ENCODE measurements around the gene WDR33. TPM values are rescaled to one million over a fixed set of nuclear protein-coding genes. Genes with fewer than 3 reads are reported as not detected.

Gene WDR33
- total RNA-seq, 2 experiments from 2014 or later = 71.4 to 74.6 TPM

DNA sequence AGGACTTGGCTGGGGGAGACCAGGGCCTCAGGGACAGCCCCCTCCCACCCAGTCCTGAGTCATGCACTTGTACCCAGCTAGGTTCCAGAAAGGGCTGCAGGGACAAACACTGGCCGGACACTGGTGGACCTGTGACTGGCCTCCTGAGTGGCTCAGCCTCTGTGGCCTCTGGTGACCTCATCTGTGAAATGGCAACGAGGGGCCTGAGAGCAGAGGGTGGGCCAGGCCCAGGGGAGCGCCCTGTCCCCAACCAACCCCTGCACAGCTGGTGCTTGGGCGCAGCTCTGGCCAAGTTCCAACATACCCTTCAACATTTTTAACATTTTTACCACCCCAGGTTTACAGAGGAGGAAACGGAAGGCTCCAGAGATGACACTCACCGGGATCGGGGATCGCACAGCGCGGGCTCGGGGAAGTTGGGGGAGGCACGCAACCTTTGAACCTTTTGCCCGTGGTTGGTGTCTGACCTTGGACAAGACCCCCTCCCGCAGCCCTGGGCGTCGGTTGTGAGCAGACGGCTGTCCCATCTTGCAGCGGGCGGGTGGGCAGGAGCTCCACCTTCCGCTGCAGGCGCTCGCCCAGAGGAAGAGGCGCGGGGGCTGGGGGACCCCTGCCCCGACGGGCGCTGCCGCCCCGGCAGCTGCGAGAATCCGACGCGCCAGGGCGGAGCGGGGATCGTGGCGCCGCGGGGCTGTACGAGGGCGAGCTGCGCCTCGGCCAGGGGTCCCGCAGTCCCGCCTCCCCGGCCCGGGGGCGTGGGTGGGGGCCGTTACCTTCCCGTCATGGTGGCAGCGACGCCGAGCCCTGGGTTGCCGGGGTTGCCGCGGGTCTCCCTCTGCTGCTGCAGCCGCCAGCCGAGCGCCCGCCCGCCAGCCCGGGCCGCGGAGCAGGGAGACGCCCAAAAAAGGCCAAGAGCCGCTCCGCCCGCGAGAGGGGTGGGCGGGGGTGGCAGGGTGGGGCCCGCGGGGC, 136.4 kb downstream of the WDR33 start:
- intact Hi-C loops (cut with micrococcal nuclease) = no loop called here
- H3K27me3 Mint-ChIP-seq = peaks cover 48% of the 10 kb centered on the region
- ATAC-seq = peak; percentile 63
- ChIA-PET POLR2A (interaction anchor here (1.1 kb wide), 1 partner anchor 29 kb away, joined by 3 read pairs; no protein-coding TSS in a partner anchor), CTCF (interaction anchor here (1.9 to 3.9 kb wide), 4 partner anchors 21 to 477 kb away, joined by 5 to 18 read pairs (median 8); no protein-coding TSS in a partner anchor)
- no peaks in the 10 kb centered on the region for H3K36me3 Mint-ChIP-seq (ENCODE audit: low read depth)
- no peak overlapping the region for H3K27ac Mint-ChIP-seq
- TF ChIP-seq, protein P1, sequence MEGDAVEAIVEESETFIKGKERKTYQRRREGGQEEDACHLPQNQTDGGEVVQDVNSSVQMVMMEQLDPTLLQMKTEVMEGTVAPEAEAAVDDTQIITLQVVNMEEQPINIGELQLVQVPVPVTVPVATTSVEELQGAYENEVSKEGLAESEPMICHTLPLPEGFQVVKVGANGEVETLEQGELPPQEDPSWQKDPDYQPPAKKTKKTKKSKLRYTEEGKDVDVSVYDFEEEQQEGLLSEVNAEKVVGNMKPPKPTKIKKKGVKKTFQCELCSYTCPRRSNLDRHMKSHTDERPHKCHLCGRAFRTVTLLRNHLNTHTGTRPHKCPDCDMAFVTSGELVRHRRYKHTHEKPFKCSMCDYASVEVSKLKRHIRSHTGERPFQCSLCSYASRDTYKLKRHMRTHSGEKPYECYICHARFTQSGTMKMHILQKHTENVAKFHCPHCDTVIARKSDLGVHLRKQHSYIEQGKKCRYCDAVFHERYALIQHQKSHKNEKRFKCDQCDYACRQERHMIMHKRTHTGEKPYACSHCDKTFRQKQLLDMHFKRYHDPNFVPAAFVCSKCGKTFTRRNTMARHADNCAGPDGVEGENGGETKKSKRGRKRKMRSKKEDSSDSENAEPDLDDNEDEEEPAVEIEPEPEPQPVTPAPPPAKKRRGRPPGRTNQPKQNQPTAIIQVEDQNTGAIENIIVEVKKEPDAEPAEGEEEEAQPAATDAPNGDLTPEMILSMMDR (IDR thresholded peaks at IDR 0.05) = no peak
- H3K4me1 Mint-ChIP-seq (ENCODE audit: low read depth) = peaks cover 6% of the 10 kb centered on the region
- DNase-seq = peak; percentile 37
- peak overlapping the region; percentile 57 for H3K4me3 Mint-ChIP-seq
- H3K9me3 Mint-ChIP-seq = no peaks in the 10 kb centered on the region

DNA sequence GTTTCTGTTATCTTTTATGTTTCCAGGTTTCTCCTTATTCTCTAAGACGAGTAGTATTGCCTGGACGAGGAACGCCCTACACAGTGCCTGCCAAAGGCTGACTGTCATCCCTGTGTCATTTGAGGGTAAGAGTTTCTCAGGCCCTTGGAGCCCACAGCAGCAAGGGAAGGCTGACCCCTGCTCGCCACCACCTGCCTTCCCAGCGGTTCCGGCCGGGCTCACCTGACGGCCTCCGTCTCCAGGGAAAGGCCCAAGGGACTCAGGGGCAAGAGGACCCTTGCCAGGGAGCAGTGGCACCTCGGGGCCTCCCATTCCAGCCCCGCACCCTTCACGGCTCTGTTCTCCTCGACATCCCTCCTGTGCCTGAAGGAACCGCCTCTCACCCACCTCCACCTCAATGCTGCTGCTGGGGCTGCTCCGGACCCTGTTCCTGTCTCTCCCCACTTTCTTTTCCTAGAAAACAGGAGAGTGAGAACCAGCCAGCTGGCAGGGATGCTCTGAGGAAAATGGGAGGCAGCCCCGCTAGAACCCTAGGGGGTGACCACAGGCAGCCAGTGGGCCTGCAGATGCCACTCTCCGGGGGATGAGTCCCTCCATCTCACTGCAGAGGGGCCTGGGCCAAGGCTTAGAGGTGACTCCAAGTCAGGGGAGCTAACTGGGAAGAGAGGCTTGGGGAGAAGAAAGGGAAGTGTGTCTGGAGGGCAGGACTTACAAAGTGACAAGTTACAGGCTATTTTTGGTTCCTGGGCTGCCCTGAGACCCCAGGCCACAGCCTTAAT, 137.5 kb downstream of the WDR33 start:
- Mint-ChIP-seq H3K36me3 (ENCODE audit: low read depth) (no peaks in the 10 kb centered on the region), H3K27me3 (peaks cover 54% of the 10 kb centered on the region), H3K4me1 (ENCODE audit: low read depth) (peaks cover 6% of the 10 kb centered on the region), H3K9me3 (no peaks in the 10 kb centered on the region), H3K27ac (no peak overlapping the region), H3K4me3 (no peak overlapping the region)
- TF ChIP-seq, protein P1 (IDR thresholded peaks at IDR 0.05) = no peak
- DNase-seq (no peak), ATAC-seq (no peak)
- intact Hi-C loops (cut with micrococcal nuclease) = no loop called here
- CTCF ChIA-PET = interaction anchor here (1.3 to 3.9 kb wide), 2 partner anchors 82 to 83 kb away, joined by 6 to 18 read pairs; no protein-coding TSS in a partner anchor
- POLR2A ChIA-PET = no interaction called here

DNA sequence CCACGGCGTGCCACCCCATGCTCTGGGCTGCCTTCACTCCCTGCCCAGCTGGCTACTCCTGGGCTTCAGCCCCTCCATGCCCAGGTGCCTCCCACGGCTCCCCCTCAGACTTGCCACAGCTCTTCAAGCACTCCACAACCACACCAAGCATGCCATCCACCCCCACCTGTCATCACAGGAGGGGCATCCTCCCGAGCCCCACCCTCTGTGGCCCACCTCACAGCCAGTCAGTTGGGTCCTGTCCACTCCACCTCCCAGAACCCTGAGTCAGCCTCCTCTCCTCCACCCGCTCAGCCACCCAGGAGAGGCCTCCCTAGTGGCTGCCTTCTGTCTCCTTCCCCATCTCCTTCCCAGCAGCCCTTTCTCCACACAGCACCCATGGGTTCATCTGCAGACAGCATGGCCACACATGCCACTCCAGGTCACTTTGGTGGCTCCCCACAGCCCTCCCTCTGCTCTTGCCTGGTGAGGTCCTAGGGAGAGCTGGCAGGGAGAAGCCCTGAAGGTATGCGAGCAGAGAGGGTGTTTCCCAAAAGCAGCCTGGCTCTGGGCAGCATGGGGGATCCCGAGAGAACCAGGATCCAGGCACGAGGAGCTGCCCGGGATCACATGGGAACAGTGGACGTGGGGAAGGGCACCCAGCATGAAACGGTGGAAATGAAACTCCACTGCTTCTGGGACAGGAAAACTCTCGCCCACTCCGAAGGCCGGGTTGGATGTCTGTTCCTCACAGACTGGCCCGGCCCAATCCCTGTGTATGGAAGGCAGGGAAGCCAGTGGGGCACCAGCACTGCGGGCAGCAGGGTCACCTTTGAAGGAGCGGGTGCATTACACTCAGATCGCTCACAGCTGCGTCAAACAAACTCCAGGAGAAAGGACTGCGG, 138.4 kb downstream of the WDR33 start:
- ATAC-seq (no peak), DNase-seq (no peak)
- peaks cover 52% of the 10 kb centered on the region for H3K27me3 Mint-ChIP-seq
- POLR2A ChIA-PET = no interaction called here
- CTCF ChIA-PET = interaction anchor here (1.3 kb wide), 1 partner anchor 82 kb away, joined by 6 read pairs; no protein-coding TSS in a partner anchor
- intact Hi-C loops (cut with micrococcal nuclease) = no loop called here
- no peaks in the 10 kb centered on the region for H3K36me3 Mint-ChIP-seq (ENCODE audit: low read depth)
- H3K4me1 Mint-ChIP-seq (ENCODE audit: low read depth) = peaks cover 6% of the 10 kb centered on the region
- H3K9me3 Mint-ChIP-seq = no peaks in the 10 kb centered on the region
- H3K4me3 Mint-ChIP-seq = no peak overlapping the region
- TF ChIP-seq, protein P1 (IDR thresholded peaks at IDR 0.05) = no peak
- no peak overlapping the region for H3K27ac Mint-ChIP-seq

DNA sequence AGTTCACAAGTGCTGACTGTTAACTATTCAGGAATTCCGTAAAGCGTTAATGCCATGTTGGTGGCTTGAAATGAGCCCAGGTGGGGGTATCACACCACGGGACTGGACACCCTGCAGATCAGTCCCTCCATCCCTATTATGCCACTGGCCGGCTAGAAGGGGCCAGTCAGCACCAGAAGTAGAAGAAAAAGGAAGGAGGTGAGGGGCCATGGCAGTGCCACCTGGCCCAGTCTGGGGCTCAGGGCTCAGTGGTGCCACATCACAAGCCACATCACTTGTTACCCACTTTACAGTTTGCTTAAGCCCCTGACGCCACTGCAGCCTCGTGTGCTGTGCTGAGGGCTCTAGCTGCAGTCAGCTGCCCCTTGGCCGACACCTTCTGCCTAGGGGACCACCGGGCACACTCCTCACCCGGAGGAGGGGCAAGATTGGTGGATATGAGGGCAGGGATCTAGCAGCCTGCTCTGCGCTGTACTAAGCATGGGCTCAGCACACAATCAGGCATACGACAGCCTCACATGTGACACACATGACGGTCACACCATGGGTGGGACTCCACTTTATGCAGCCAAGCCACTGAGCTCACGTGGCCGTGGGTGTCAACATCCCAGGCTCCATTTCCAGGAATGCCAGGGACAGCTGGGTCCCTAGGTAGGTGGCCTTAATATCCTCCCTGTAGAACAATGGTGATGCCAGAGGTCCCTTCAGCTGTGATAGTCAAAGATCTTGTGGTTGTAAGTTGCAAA, 139.2 kb downstream of the WDR33 start:
- H3K27ac Mint-ChIP-seq = no peak overlapping the region
- H3K4me3 Mint-ChIP-seq = no peak overlapping the region
- ATAC-seq (no peak), DNase-seq (no peak)
- H3K4me1 Mint-ChIP-seq (ENCODE audit: low read depth) = peaks cover 6% of the 10 kb centered on the region
- intact Hi-C loops (cut with micrococcal nuclease) = no loop called here
- no peaks in the 10 kb centered on the region for H3K36me3 Mint-ChIP-seq (ENCODE audit: low read depth)
- no peaks in the 10 kb centered on the region for H3K9me3 Mint-ChIP-seq
- TF ChIP-seq, protein P1 (IDR thresholded peaks at IDR 0.05) = no peak
- peaks cover 49% of the 10 kb centered on the region for H3K27me3 Mint-ChIP-seq
- CTCF ChIA-PET = interaction anchor here (1.3 kb wide), 1 partner anchor 81 kb away, joined by 6 read pairs; no protein-coding TSS in a partner anchor
- POLR2A ChIA-PET = no interaction called here
